Loucy (cell line): Measurements from ENCODE around the gene ATP13A1.
A peak's percentile ranks its signal among the peaks of the same experiment; 100 is the strongest.

Experiments
- H2AFZ ChIP-seq: fragments of 200-600 bp; sonication (generic); 2 replicates; pipeline ENCODE4 v1.6.0; 2016; ENCODE audit warnings: antibody characterized with exemption, mild to moderate bottlenecking, low read length, moderate library complexity
- H3F3A ChIP-seq: fragments of 200-600 bp; 2 replicates; pipeline ENCODE4 v1.6.0; 2016; ENCODE audit warnings: antibody characterized with exemption, low read depth, mild to moderate bottlenecking
- H3K27me3 ChIP-seq: fragments of 200-600 bp; sonication (generic); 2 replicates; pipeline ENCODE4 v1.6.1; 2014; ENCODE audit warnings: low read length, mild to moderate bottlenecking; ENCODE audit not compliant: insufficient read depth, poor library complexity, severe bottlenecking
- H3K36me3 ChIP-seq: fragments of 200-600 bp; sonication (generic); 2 replicates; pipeline ENCODE4 v1.6.1; 2016; ENCODE audit warnings: low read length; ENCODE audit not compliant: insufficient read depth
- H3K4me1 ChIP-seq: fragments of 200-600 bp; sonication (generic); 2 replicates; pipeline ENCODE4 v1.5.1; 2014; ENCODE audit warnings: low read length, mild to moderate bottlenecking; ENCODE audit not compliant: insufficient read depth, poor library complexity, severe bottlenecking
- H3K4me2 ChIP-seq: fragments of 200-600 bp; sonication (generic); 2 replicates; pipeline ENCODE4 v1.6.0; 2014; ENCODE audit warnings: antibody characterized with exemption, low read length, low read depth, mild to moderate bottlenecking; ENCODE audit not compliant: poor library complexity, severe bottlenecking
- H3K4me3 ChIP-seq: fragments of 200-600 bp; sonication (generic); 2 replicates; pipeline ENCODE4 v1.5.1; 2014; ENCODE audit warnings: low read length, mild to moderate bottlenecking, mixed read lengths; ENCODE audit not compliant: poor library complexity, severe bottlenecking
- H3K79me2 ChIP-seq: fragments of 200-600 bp; sonication (generic); 2 replicates; pipeline ENCODE4 v1.6.1; 2014; ENCODE audit warnings: low read length; ENCODE audit not compliant: insufficient read depth
- H3K9ac ChIP-seq: fragments of 200-600 bp; sonication (generic); 2 replicates; pipeline ENCODE4 v1.6.0; 2014; ENCODE audit warnings: mild to moderate bottlenecking, low read depth, low read length, moderate library complexity; ENCODE audit not compliant: poor library complexity, severe bottlenecking
- H3K9me2 ChIP-seq: fragments of 200-600 bp; sonication (generic); replicated peaks from 2 replicates; pipeline ENCODE4 v1.6.1; 2016; ENCODE audit warnings: low read depth, low read length, mixed read lengths
- H3K9me3 ChIP-seq: fragments of 200-600 bp; sonication (generic); 2 replicates; pipeline ENCODE4 v1.6.1; 2014; ENCODE audit warnings: mild to moderate bottlenecking, antibody characterized with exemption, low read length, low read depth; ENCODE audit not compliant: insufficient read depth
- H4K20me1 ChIP-seq: fragments of 200-600 bp; sonication (generic); 2 replicates; pipeline ENCODE4 v1.6.0; 2014; ENCODE audit warnings: antibody characterized with exemption, low read length, mild to moderate bottlenecking; ENCODE audit not compliant: insufficient read depth, poor library complexity, severe bottlenecking
- CTCF ChIP-seq: fragments of 200-600 bp; sonication (generic); conservative IDR thresholded peaks from 2 replicates; pipeline ENCODE4 v1.5.1; 2014; ENCODE audit warnings: mild to moderate bottlenecking, antibody characterized with exemption, low read length
- EZH2phosphoT487 ChIP-seq: fragments of 200-600 bp; IDR thresholded peaks from 2 replicates; pipeline ENCODE4 v1.6.1; 2018; ENCODE audit warnings: antibody characterized with exemption, mild to moderate bottlenecking, moderate library complexity, borderline replicate concordance

Gene ATP13A1

GRCh38 chr19:19662871-19663255, 613 bp downstream of the ATP13A1 start:
- H3K4me2 ChIP-seq: peak overlapping the region; percentile 99
- peaks cover 17% of the 10 kb centered on the region; the same call in 1 of the 2 replicates for H3K36me3 ChIP-seq
- peak overlapping the region; percentile 91 for H3K9ac ChIP-seq
- peaks cover 23% of the 10 kb centered on the region for H4K20me1 ChIP-seq
- no peaks in the 10 kb centered on the region for H3K27me3 ChIP-seq
- 0 out of 2 replicates have a peak, but pooled peaks cover 3% of the 10 kb centered on the region for H3F3A ChIP-seq
- peaks cover 35% of the 10 kb centered on the region for H3K79me2 ChIP-seq
- TF ChIP-seq CTCF (no peak), EZH2phosphoT487 (no peak)
- H2AFZ ChIP-seq: 0 out of 2 replicates have a peak overlapping the region, but pooled peaks have one; percentile 85
- H3K9me3 ChIP-seq: no peaks in the 10 kb centered on the region
- peaks cover 21% of the 10 kb centered on the region for H3K4me1 ChIP-seq
- H3K4me3 ChIP-seq: peak overlapping the region; percentile 100
- no peaks in the 10 kb centered on the region for H3K9me2 ChIP-seq

- no peaks in the 10 kb centered on the region for H3K27me3 ChIP-seq
- peaks cover 19% of the 10 kb centered on the region; the same call in 1 of the 2 replicates for H3K36me3 ChIP-seq
- peaks cover 21% of the 10 kb centered on the region for H3K4me1 ChIP-seq
- H3K9me2 ChIP-seq: no peaks in the 10 kb centered on the region
- H3K9me3 ChIP-seq: no peaks in the 10 kb centered on the region
- no peak for TF ChIP-seq EZH2phosphoT487
- no peak for TF ChIP-seq CTCF
- 0 out of 2 replicates have a peak, but pooled peaks cover under 1% of the 10 kb centered on the region for H3F3A ChIP-seq
- H4K20me1 ChIP-seq: peaks cover 23% of the 10 kb centered on the region
- H3K4me2 ChIP-seq: peak overlapping the region; percentile 99
- peak overlapping the region; percentile 100 for H3K4me3 ChIP-seq
- H2AFZ ChIP-seq: no peak overlapping the region
- peak overlapping the region; percentile 91 for H3K9ac ChIP-seq
- H3K79me2 ChIP-seq: peaks cover 35% of the 10 kb centered on the region
Observed at GRCh38 chr19:19662344-19662743, 1.1 kb downstream of the ATP13A1 start.

GRCh38 chr19:19661675-19662251, 1.7 kb downstream of the ATP13A1 start:
- Histone ChIP-seq H3K4me2 (peak overlapping the region; percentile 99), H3K36me3 (peaks cover 24% of the 10 kb centered on the region; the same call in 1 of the 2 replicates), H4K20me1 (peaks cover 23% of the 10 kb centered on the region)

More at GRCh38 chr19:19661675-19662251, 1.7 kb downstream of the ATP13A1 start:
- Histone ChIP-seq H3K9me2 (no peaks in the 10 kb centered on the region), H3K27me3 (no peaks in the 10 kb centered on the region), H3K79me2 (peaks cover 35% of the 10 kb centered on the region), H2AFZ (no peak overlapping the region), H3K4me3 (peak overlapping the region; percentile 100), H3K9me3 (no peaks in the 10 kb centered on the region), H3K4me1 (peaks cover 19% of the 10 kb centered on the region), H3F3A (no peaks in the 10 kb centered on the region), H3K9ac (peak overlapping the region; percentile 91)
- TF ChIP-seq CTCF: no peak
- no peak for TF ChIP-seq EZH2phosphoT487
